SHP77 treated with DMSO at 0.1 percent for 48 hours (cell line): ENCODE results near the gene ALKBH5.

ENCODE experiments used
- DNase-seq: peaks from one replicate; lab custom pipeline; 2025; lab: John Stamatoyannopoulos, UW

ALKBH5 gene

GRCh38 chr17:18246109-18246725, 62.6 kb downstream of the ALKBH5 start:
- no peak for DNase-seq

GRCh38 chr17:18246880-18247612, 63.4 kb downstream of the ALKBH5 start:
- no peak for DNase-seq

- DNase-seq = no peak
Observed at GRCh38 chr17:18247613-18248001, 64.0 kb downstream of the ALKBH5 start.

- peak; percentile 38 for DNase-seq
Observed at GRCh38 chr17:18248300-18248731, 64.7 kb downstream of the ALKBH5 start.

GRCh38 chr17:18248811-18249210, 65.2 kb downstream of the ALKBH5 start:
- DNase-seq = no peak

GRCh38 chr17:18250259-18250658, 66.6 kb downstream of the ALKBH5 start:
- DNase-seq = no peak

GRCh38 chr17:18250708-18251107, 67.1 kb downstream of the ALKBH5 start:
- DNase-seq = no peak

- DNase-seq = no peak
Observed at GRCh38 chr17:18251204-18251603, 67.6 kb downstream of the ALKBH5 start.

GRCh38 chr17:18252160-18252559, 68.5 kb downstream of the ALKBH5 start:
- no peak for DNase-seq

- no peak for DNase-seq
Observed at GRCh38 chr17:18253187-18253884, 69.7 kb downstream of the ALKBH5 start.

- DNase-seq = no peak
Observed at GRCh38 chr17:18253947-18254821, 70.6 kb downstream of the ALKBH5 start.

GRCh38 chr17:18254888-18255649, 71.4 kb downstream of the ALKBH5 start:
- no peak for DNase-seq

GRCh38 chr17:18256351-18256750, 72.7 kb downstream of the ALKBH5 start:
- DNase-seq = no peak

- no peak for DNase-seq
Observed at GRCh38 chr17:18256776-18257175, 73.1 kb downstream of the ALKBH5 start.

GRCh38 chr17:18257268-18257981, 73.8 kb downstream of the ALKBH5 start:
- no peak for DNase-seq

GRCh38 chr17:18257982-18258355, 74.3 kb downstream of the ALKBH5 start:
- peak; percentile 84 for DNase-seq

GRCh38 chr17:18258356-18259038, 74.9 kb downstream of the ALKBH5 start, which contains the start of gene FLII:
Gene FLII, minus strand, starts transcription at chr17:18258738. Its CDS starts 48 bp downstream, at chr17:18258690.
- DNase-seq = peak; percentile 38
